Right ventricle myocardium superior (tissue), 1 donor: ENCODE measurements around the gene ENGASE. TPM values are rescaled to one million over a fixed set of nuclear protein-coding genes. Genes with fewer than 3 reads are reported as not detected.
A peak's percentile ranks its signal among the peaks of the same experiment; 100 is the strongest.

Experiments used
- ATAC-seq: fragments of 200-7000 bp; cut with Tn5 transposase; one replicate; pipeline ENCODE4 v1.9.1; 2020; ENCODE audit warnings: mild to moderate bottlenecking; ENCODE audit not compliant: poor library complexity
- DNase-seq: peaks from one replicate; pipeline ENCODE4 v3.0.0-alpha.2; 2020
- intact Hi-C: fragments of 100-400 bp; cut with DNase I; formaldehyde crosslinking; loops from one replicate; pipeline ENCODE4 v1.11.2; 2022
- total RNA-seq: library from RNA; stranded (reverse); fragmentation: NEBNext Ultra II Directional; extraction: Animal tissue kit (Norgen Biotek cat#: 25700); gene quantifications from one replicate; pipeline ENCODE4 v1.2.1, GENCODE V29; 2021
- donor health status: DM: no; HTN: yes; CAD: no; lungs with severe emphysema.

Gene ENGASE
- total RNA-seq, 1 donor from 2014 or later = 29.1 TPM

DNA sequence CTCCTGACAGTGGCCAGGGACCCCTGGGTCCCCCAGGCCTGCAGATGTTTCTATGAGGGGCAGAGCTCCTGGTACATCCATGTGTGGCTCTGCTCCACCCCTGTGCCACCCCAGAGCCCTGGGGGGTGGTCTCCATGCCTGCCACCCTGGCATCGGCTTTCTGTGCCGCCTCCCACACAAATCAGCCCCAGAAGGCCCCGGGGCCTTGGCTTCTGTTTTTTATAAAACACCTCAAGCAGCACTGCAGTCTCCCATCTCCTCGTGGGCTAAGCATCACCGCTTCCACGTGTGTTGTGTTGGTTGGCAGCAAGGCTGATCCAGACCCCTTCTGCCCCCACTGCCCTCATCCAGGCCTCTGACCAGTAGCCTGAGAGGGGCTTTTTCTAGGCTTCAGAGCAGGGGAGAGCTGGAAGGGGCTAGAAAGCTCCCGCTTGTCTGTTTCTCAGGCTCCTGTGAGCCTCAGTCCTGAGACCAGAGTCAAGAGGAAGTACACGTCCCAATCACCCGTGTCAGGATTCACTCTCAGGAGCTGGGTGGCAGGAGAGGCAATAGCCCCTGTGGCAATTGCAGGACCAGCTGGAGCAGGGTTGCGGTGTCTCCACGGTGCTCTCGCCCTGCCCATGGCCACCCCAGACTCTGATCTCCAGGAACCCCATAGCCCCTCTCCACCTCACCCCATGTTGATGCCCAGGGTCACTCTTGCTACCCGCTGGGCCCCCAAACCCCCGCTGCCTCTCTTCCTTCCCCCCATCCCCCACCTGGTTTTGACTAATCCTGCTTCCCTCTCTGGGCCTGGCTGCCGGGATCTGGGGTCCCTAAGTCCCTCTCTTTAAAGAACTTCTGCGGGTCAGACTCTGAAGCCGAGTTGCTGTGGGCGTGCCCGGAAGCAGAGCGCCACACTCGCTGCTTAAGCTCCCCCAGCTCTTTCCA, 25.5 kb upstream of the ENGASE start:
- DNase-seq = no peak
- intact Hi-C loops = no loop called here
- ATAC-seq = no peak

DNA sequence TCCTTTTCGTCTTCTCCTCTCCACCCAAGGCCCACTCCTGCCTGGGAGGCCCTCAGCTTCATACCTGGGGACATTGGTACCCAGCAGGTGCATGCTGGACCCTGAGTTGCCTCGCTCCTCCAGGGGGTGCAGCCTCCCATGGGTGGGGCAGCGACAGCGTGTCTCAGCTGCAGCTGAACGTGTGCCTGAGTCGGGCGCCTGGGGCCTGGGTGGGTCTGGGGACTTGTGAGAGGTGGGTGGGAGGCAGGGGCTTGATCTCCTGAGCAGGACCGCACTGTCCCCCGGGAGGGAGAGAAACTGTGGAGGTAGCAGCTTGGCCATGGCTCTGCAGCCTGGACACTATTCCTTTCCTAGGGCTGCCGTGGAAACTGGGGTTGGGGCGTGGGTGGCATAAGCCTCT, 24.8 kb upstream of the ENGASE start:
- DNase-seq (no peak), ATAC-seq (no peak)
- intact Hi-C loops = no loop called here

DNA sequence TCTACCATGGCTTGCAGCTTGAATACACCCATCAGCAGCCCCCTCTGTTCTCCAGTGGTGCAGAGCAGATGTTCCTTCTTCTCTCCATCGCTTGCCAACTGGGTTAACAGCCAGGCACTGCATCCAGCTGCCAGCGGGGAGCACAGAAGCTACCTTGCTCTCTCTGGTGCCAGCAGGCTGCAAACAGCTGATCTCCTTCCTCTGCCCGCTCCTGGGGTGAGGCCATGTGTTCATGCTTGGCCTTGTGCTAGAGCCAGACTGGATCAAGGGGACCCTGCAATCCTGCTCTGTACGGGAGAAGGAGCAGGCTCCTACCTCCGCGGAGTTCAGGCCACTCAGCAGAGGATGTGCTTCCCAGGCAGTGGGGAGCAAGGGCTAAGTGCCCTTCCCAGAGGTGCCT, 24.1 kb upstream of the ENGASE start:
- ATAC-seq = no peak
- intact Hi-C loops = no loop called here
- no peak for DNase-seq

DNA sequence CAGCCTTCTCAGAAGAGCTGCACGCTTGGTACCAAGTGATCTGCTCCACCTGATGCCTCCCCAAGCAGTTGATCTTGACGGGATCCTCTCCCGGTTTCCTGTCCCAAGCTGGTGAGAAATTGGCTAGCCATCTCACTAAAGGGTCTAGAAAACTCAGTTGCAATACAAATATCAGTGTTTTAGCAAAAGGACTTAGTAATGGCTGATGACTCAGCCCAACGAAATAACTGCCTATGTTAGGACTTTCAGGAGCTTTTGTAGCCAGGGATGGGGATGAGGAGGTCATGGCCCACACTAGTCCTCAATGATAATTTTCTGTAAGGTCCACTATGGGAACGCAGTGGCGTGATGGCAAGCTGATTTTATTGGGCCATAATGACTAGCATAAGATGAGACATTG, 23.3 kb upstream of the ENGASE start:
- intact Hi-C loops = no loop called here
- no peak for DNase-seq
- ATAC-seq = no peak

DNA sequence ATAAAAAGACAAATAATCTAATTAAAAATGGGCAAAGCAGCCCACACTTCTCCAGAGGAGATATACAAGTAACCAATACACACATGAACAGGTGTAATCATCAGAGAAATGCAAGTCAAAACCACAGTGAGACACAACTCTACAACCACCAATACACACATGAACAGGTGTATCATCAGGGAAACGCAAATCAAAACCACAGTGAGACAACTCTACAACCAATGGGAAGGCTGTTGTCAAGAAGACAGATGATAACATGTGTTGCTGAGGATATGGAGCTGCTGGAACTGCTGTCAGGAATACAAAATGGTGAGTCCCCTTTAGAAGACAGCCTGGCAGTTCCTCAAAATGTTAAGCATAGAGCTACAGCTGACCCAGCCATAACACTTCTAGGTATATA, 22.5 kb upstream of the ENGASE start:
- ATAC-seq (no peak), DNase-seq (no peak)
- intact Hi-C loops = no loop called here

DNA sequence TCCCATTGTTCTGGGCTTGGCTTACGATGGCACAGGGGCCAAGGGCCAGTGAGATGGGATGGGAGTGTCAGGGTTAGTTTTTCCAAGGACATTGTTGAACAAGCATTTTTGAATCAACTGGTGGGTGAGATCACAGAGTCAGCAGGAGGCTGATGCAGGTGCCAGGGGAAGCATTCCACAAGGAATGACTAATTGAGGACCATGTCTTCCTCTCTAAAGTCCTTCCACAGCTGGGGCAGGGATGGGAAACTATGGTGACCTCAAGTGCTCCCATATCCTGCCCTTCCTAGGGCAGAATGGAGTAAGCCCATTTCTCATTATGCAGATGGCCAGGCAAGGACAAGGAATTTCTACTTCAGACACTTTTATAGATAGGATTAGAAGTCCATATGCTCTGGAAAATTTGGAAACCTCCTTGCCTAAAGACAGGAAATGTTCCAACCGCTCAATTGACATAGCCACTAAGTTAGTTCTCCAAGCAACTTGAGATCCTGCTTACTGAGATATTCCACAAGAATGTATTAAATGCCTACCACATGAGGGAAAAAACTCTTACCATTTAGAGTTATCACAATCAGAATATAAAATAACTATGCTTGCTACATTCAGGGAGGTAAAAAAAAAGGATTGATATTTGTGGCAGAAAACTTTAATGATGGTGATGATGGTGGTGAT, 21.2 kb upstream of the ENGASE start:
- ATAC-seq = no peak
- intact Hi-C loops = no loop called here
- no peak for DNase-seq

DNA sequence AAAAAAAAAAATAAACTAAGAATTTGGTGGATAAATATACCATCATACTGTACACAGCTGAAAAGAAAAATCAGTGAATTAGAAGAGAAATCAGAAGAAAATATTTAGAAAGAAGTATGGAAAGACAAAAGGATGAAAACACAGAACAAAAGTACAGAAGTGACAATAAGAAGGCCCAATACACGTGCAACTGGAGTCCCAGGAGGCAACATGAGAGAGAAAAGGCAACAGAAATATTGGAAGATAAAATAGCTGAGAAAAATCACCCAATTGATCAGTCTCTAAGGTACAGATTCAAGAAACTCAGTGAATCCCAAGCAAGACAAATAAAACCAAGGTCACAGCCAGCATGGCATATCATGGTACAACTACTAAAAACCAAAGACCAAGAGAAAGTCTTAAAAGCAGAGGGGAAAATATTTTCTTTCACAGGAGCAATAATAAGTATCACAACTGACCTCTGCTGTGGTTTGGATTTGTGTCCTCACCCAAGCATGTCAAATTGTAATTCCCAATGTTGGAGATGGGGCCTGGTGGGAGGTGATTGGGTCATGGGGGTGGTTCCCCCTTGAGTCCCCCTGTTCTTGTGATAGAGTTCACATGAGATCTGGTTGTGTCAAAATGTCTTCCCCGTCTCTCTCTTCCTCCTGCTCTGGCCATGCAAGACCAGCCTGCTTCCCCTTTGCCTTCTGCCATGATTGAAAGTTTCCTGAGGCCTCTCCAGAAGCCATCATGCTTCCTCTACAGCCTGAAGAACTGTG, 20.2 kb upstream of the ENGASE start:
- DNase-seq (no peak), ATAC-seq (no peak)
- intact Hi-C loops = no loop called here

DNA sequence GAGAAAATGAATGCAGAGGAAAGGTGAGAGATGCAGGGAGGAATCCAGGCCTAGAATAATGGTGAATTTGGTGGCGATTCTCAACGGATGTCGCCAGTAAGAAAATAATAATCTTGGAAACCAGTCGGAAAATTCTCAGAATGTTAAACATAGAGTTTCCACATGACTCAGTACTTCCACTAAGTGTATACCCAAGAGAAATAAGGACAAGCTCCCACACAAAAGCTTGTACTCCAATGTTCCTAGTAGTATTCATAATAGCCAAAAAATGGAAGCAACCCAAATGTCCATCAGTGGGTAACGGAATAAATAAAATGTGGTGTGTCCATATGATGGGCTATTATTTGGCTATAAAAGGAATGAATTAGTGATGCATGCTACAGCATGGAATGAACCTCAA, 19.4 kb upstream of the ENGASE start:
- intact Hi-C loops = no loop called here
- ATAC-seq = no peak
- DNase-seq = no peak

DNA sequence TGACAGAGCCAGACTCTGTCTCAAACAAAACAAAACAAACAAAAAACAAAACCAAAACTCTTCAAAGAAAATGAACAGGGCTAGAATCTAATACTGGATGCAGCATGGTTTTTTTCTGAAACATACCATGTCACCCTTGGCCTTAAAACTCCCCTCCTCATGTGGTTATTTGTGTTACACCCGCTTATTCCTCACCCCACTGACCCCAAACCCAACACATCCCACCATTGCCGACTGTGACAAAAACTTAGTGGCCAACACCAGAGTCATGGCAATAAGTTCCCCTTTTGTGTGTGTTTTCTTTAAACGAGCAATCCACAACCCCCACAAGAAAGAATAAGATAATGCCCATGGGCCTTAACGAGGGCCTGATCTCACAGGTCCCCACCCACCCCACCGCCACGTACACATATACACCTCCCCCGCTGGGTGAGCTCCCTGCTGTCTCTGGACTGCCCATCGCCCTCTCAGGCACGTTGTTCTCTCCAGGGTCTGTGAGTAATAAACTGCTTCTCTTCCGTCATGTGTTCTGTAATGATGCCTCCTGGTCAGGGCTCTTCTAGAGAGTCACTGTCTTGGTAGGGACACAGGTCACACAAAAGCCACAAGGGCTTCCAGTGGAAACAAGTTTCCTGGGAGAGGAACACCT, 16.8 kb upstream of the ENGASE start:
- intact Hi-C loops = no loop called here
- peak; percentile 22 for DNase-seq
- no peak for ATAC-seq

DNA sequence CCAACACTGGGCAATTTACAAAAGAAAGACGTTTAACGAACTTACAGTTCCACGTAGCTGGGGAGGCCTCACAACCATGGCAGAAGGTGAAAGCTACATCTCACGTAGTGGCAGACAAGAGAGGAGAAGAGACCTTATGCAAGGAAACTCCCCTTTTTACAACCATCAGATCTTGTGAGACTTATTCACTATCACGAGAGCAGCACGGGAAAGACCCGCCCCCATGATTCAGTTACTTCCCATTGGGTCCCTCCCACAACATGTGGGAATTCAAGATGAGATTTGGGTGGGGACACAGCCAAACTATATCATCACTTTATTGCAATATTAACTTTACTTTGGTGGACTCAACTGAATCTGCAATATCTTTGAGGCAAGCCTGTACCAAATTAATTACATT, 11.9 kb upstream of the ENGASE start:
- intact Hi-C loops = no loop called here
- DNase-seq = no peak
- ATAC-seq = no peak

DNA sequence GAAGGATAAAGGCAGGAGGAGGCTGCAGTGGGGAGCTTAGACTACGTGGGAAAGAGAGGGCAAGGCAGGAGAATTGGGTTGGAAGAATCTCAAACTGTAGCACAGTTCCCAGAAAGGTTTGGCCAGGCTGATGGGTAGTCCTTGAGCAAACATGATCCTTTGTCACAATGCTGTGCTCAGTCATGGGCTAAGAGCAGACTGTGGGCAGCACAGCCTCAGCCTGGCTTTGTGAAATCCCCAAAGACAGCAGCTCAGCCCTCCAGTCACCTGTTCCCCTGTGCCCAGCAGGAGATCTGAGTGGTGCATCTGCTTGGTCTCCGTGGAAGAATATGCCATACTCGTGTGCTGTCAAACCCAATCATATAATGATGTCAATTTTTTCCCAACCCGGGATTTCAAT, 10.6 kb upstream of the ENGASE start:
- intact Hi-C loops = no loop called here
- ATAC-seq (no peak), DNase-seq (no peak)

DNA sequence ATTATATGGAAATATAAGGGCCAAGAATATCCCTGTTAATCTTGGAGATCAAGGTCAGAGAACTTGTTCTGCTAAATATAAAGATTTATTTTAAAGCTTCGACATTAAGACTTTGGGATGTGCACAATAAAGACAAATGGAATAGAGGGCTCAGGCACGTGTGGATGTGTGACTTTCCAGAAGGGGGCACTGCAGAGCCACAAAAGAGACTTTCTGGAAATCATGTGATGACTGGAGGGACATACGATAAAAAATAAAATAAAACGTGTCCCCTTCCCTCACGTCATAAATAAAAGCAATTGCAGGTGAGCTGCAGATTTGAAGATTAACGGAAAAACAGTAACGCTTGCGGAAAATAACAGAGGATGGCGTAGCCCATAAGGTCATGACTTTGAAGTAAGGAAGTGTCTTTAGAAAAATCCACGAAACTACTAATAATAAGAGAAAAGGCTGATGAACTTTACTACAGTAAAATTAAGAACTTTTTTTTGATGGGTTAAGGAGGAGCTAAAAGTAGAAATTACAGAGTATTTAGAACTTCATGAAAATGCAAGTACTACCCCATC, 9.4 kb upstream of the ENGASE start:
- DNase-seq = no peak
- intact Hi-C loops = no loop called here
- no peak for ATAC-seq

DNA sequence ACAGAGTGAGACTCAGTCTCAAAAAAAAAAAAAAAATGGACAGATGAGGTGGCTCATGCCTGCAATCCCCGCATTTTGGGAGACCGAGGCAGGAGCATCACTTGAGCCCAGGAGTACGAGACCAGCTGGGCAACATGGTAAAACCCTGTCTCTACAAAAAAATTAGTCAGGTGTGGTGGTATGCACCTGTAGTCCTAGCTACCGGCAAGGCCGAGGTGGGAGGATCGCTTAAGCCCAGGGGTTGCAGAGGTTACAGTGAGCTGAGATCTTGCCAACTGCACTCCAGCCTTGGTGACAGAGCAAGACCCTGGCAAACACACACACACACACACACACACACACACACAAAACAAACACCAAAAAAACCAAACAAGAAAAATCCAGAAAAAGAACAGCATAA, 7.7 kb upstream of the ENGASE start:
- ATAC-seq (no peak), DNase-seq (no peak)
- intact Hi-C loops = no loop called here

DNA sequence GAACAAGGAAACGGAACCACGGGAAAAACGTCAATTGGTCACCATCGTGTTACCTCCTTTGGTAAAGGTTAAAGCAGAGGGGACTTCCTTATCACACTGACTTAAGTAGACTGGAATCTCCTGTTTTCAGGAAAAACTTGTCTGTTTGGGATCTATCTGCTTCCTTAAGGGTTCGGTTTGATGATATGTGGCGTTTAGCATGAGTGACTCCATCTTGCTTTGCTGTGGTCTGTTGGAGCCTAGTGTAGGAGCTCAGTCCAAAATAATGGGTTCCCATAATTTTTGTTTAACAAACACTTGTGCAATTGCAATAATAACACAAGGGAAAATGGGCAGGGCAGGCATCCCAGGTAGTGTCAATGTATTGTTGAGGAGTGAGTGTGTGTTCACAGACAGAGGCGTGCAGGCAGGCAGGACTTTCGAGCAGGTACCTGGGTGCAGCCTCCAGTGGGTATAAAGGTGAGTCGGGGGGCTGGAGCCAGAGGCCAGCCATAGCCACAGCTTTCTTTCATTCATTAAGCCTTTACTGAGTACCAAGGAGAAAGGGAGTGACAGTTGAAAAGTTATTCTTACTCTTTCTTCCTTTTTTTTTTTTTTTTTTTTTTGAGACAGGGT, 4.3 kb upstream of the ENGASE start:
- DNase-seq = no peak
- no peak for ATAC-seq
- intact Hi-C loops = no loop called here

DNA sequence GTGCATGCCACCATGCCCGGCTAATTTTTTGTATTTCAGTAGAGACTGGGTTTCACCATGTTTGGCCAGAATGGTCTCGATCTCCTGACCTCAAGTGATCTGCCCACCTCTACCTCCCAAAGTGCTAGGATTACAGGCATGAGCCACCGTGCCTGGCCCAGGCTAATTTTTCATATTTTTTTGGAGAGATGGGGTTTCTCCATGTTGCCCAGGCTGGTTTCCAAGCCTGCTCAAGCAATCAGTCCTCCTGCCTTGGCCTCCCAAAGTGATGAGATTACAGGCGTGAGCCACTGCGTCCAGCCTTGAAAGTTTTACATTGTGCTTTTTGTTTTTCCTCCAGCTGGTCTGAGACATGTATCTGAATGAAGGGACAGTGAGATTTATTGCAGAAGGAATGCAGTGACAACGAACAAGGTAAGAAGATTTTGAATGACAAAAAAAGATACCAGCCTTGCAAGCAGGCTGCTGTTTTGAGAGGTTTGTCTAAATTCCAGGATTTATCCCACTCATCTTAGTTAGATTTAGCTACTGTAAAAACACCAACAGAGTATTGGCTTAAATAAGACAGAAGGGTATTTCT, 3.4 kb upstream of the ENGASE start:
- intact Hi-C loops = no loop called here
- no peak for ATAC-seq
- DNase-seq = no peak

DNA sequence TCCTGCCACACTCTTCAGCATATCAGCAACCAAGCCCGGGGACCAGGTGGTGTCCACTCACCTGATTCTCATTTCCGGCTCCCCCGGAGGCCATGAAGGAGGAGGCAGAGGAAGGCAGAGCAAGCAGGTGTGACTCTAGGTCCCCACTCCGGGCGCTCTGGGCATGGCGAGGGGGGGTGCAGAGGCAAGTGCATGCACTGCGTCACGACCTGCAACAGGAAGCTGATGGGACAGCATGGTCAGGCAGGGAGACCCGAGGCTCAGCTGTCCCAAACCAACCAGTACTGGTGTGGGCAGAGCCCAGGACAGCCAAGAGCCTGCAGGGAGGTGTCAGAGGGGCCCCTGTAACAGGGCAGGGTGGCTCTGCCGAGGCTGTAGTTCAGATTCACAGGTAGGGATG, 2.1 kb upstream of the ENGASE start:
- no peak for ATAC-seq
- intact Hi-C loops = no loop called here
- DNase-seq = no peak

DNA sequence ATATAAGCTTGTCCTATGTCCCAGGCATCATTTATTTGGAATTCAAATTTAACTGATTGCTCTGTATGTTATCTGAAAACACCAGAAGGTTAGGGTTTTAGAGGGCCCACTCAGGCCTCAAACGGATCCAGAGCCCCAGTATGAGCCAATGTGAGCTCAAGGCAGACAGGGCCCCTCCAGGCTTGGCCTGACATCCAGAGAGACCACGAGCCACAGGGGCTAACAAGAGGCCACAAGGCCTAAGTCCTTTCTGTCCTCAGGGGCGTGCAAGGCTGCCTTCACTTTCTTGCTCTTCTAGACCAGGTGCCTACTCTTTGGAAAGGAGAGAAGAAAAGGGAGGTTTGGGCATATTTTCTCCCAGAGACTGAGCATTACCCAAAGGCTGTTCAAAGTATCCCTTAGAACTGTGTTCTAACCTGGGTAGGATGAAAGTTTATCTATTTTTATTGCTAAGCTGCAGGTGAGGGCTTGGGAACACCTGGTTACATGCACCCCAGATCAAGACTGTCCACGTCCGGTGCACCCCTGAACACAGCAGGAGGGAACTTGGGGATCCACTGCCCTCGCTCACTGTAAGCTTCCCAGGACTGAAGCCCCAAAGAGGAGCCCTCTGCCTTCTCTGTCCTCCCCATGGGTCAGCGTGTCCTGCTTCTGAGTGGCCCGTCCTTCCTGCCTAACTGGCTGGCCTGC, 1.5 kb upstream of the ENGASE start:
- intact Hi-C loops = no loop called here
- ATAC-seq (no peak), DNase-seq (peak; percentile 12)

DNA sequence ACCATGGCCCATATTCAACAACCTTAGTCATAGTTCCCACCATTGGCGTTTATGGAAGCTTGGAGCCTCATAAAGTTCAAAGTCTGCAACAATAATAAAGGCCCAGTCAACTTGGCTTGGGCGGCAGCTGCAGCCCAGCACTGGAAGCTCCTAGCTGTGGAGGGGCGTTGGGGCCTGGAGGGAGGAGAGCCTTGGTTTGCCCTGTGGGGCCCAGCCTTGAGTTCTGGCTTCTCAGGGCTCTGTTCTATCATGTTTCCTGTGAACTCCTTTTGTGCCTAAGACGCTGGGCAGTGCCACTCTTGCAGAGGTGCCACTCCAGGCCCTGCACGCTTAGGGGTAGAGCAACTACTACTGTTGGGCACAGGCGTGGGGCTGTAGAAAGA, 927 bp upstream of the ENGASE start:
- DNase-seq (peak; percentile 35), ATAC-seq (no peak)
- intact Hi-C loops = no loop called here
